Amygdala (tissue), 56 donors: ENCODE results near the gene PEX14.
A peak's percentile ranks its signal among the peaks of the same experiment; 100 is the strongest.
"Not testable (repeated sequence)": the region's sequence is repeated elsewhere in the genome, so short reads cannot be mapped to it uniquely, and the experiment has no call there.

Experiments
- DNase-seq, 56 donors: peaks; one replicate each; lab custom pipeline; 2025; lab: John Stamatoyannopoulos, UW

Gene PEX14

GRCh38 chr1:10474613-10475507 lies at the start of gene PEX14:
TSS of gene PEX14 (plus strand) at chr1:10474950. CDS start at chr1:10474967, 17 bp downstream.
- peak; percentile 18 to 87 (median 72) for DNase-seq

GRCh38 chr1:10425826-10426534 lies 48.8 kb upstream of the PEX14 start:
- DNase-seq = not testable (repeated sequence)

- not testable (repeated sequence) for DNase-seq
Measured at GRCh38 chr1:10426535-10426848, 48.3 kb upstream of the PEX14 start.

- no peak for DNase-seq
Measured at GRCh38 chr1:10428984-10429383, 45.8 kb upstream of the PEX14 start.

- DNase-seq = peak in 2 of 56 donors; percentile 24 to 41
Measured at GRCh38 chr1:10429868-10430215, 44.9 kb upstream of the PEX14 start.

GRCh38 chr1:10430216-10431069 lies 44.3 kb upstream of the PEX14 start, which contains the start of gene CENPS:
TSS of gene CENPS (plus strand) at chr1:10430433. CDS start at chr1:10430518, 85 bp downstream.
- peak in 55 of 56 donors; percentile 31 to 98 (median 82) for DNase-seq

GRCh38 chr1:10431070-10431730 lies 43.5 kb upstream of the PEX14 start:
- DNase-seq = no peak

- no peak for DNase-seq
Measured at GRCh38 chr1:10432910-10433700, 41.6 kb upstream of the PEX14 start.

- no peak for DNase-seq
Measured at GRCh38 chr1:10433790-10434189, 41.0 kb upstream of the PEX14 start.

- DNase-seq = peak in 1 of 56 donors; percentile 3
Measured at GRCh38 chr1:10434590-10434989, 40.2 kb upstream of the PEX14 start.

GRCh38 chr1:10437052-10437451 lies 37.7 kb upstream of the PEX14 start:
- no peak for DNase-seq

- no peak for DNase-seq
Measured at GRCh38 chr1:10438677-10439163, 36.0 kb upstream of the PEX14 start.

GRCh38 chr1:10440305-10440704 lies 34.4 kb upstream of the PEX14 start:
- DNase-seq = no peak

- no peak for DNase-seq
Measured at GRCh38 chr1:10440794-10441193, 34.0 kb upstream of the PEX14 start.

- no peak for DNase-seq
Measured at GRCh38 chr1:10444248-10444647, 30.5 kb upstream of the PEX14 start.

- DNase-seq = no peak
Measured at GRCh38 chr1:10444795-10445397, 29.9 kb upstream of the PEX14 start.

- DNase-seq = no peak
Measured at GRCh38 chr1:10446790-10447422, 27.8 kb upstream of the PEX14 start.

- DNase-seq = peak in 1 of 56 donors; percentile 13
Measured at GRCh38 chr1:10449751-10450150, 25.0 kb upstream of the PEX14 start, which contains the start of gene CORT. TSS of gene CORT (plus strand) at chr1:10450031. CDS start at chr1:10450224, 193 bp downstream.
